K562 (cell line): ENCODE results near the gene TBRG1. TPM values are rescaled to one million over a fixed set of nuclear protein-coding genes. Genes with fewer than 3 reads are reported as not detected.

Experiments used
- ATAC-seq: fragments of 200-7000 bp; cut with Tn5 transposase; 3 replicates; pipeline ENCODE4 v1.9.1; 2020; ENCODE audit warnings: moderate library complexity
- BruUV-seq: library from RNA; stranded (reverse); fragments of 400-500 nt; replicated peaks from 2 replicates; lab custom pipeline; 2021; lab: Mats Ljungman, UMichigan
- CTCF ChIA-PET: fragments of 300-600 bp; formaldehyde crosslinking; extraction: SDS; loops from one replicate; lab custom pipeline; 2021; ENCODE audit warnings: low intra/inter-chr PET ratio; lab: Yijun Ruan, JAX
- POLR2A ChIA-PET: fragments of 300-600, 350-650 bp; sonication (Branson Sonifier 250); formaldehyde crosslinking; extraction: SDS; loops from one replicate; lab custom pipeline; 2021; ENCODE audit warnings: antibody characterized with exemption, inconsistent platforms; lab: Yijun Ruan, JAX
- DNase-seq, 4 experiments: peaks; one replicate each; pipeline versions ENCODE4 v3.0.0 to v3.0.0-alpha.2; 2011 to 2018; ENCODE audit warnings: low spot score in 3 of 4, mixed read lengths in 3 of 4; ENCODE audit errors: extremely low read depth in 1 of 4
- FAIRE-seq: peaks from 2 replicates; lab custom pipeline; 2011; peaks lifted over from hg19 to GRCh38; lab: Jason Lieb, UNC
- H2AFZ ChIP-seq: 2 replicates; pipeline ENCODE4 v1.6.0; 2011; ENCODE audit warnings: low read depth, low read length, control low read depth, inconsistent platforms
- H3K27ac ChIP-seq: fragments of 200-600 bp; 3 replicates; pipeline ENCODE4 v1.8.0; 2011; ENCODE audit warnings: low read depth, mild to moderate bottlenecking, control low read depth, inconsistent platforms, low read length, moderate library complexity, mixed read lengths; ENCODE audit errors: extremely low read depth
- H3K27me3 ChIP-seq, 2 experiments: fragments of 300-600 bp in 1 of 2; 2 replicates in 1 of 2; 3 replicates in 1 of 2; pipeline versions ENCODE4 v1.6.0 to v1.8.0; 2011; ENCODE audit warnings: inconsistent platforms in 2 of 2, low read length in 2 of 2, mild to moderate bottlenecking in 1 of 2, mixed read lengths in 1 of 2, moderate library complexity in 1 of 2; ENCODE audit not compliant: control insufficient read depth in 2 of 2, insufficient read depth in 2 of 2
- H3K36me3 ChIP-seq: fragments of 300-600 bp; 3 replicates; pipeline ENCODE4 v1.8.0; 2011; ENCODE audit warnings: mild to moderate bottlenecking, low read length, inconsistent platforms; ENCODE audit not compliant: control insufficient read depth, insufficient read depth
- H3K4me1 ChIP-seq, 2 experiments: fragments of 200-600 bp in 1 of 2; replicated peaks in 1 of 2; 2 replicates in 1 of 2; 3 replicates in 1 of 2; pipeline versions ENCODE4 v1.5.1 to v1.8.0; 2011; ENCODE audit warnings: inconsistent platforms in 2 of 2, low read length in 2 of 2, mild to moderate bottlenecking in 1 of 2, mixed read lengths in 1 of 2, moderate library complexity in 1 of 2; ENCODE audit not compliant: control insufficient read depth in 2 of 2, insufficient read depth in 2 of 2
- H3K4me2 ChIP-seq: 2 replicates; pipeline ENCODE4 v1.6.1; 2011; ENCODE audit warnings: low read length, control low read depth, inconsistent platforms, mixed read lengths; ENCODE audit not compliant: insufficient read depth
- H3K4me3 ChIP-seq: fragments of 200-600 bp; sonication (generic), shearing (Covaris generic); 2 replicates; pipeline ENCODE4 v1.5.1; 2016; ENCODE audit warnings: control low read depth, inconsistent platforms
- H3K79me2 ChIP-seq: fragments of 200-600 bp; 3 replicates; pipeline ENCODE4 v1.8.0; 2011; ENCODE audit warnings: low read length, inconsistent platforms; ENCODE audit not compliant: control insufficient read depth, insufficient read depth
- H3K9ac ChIP-seq, 2 experiments: 2 replicates each; pipeline versions ENCODE4 v1.6.0 to v1.6.1; 2011; ENCODE audit warnings: low read depth in 2 of 2, low read length in 2 of 2, control low read depth in 1 of 2, inconsistent platforms in 1 of 2, mild to moderate bottlenecking in 1 of 2, mixed read lengths in 1 of 2; ENCODE audit not compliant: insufficient read depth in 1 of 2
- H3K9me1 ChIP-seq: one replicate; pipeline ENCODE4 v1.6.0; 2011; ENCODE audit warnings: inconsistent platforms, mild to moderate bottlenecking, low read length, moderate library complexity; ENCODE audit not compliant: control insufficient read depth, insufficient read depth
- H3K9me3 ChIP-seq: replicated peaks from 2 replicates; pipeline ENCODE4 v1.5.1; 2011; ENCODE audit warnings: low read depth, low read length, inconsistent platforms; ENCODE audit not compliant: control insufficient read depth, insufficient read depth
- H4K20me1 ChIP-seq: replicated peaks from 2 replicates; pipeline ENCODE4 v1.6.1; 2011; ENCODE audit warnings: low read length, inconsistent platforms, mixed read lengths; ENCODE audit not compliant: control insufficient read depth, insufficient read depth
- FOXK2 ChIP-seq, 2 experiments: fragments of 450-650 bp; IDR thresholded peaks in 1 of 2; conservative IDR thresholded peaks in 1 of 2; 2 replicates each; pipeline ENCODE4 v1.6.1; 2016; ENCODE audit warnings: low read depth in 2 of 2, mild to moderate bottlenecking in 1 of 2
- GABPB2 ChIP-seq: fragments of 250-450 bp; sonication (Bioruptor Pico); conservative IDR thresholded peaks from 2 replicates; pipeline ENCODE4 v1.5.1; 2021; ENCODE audit warnings: mild to moderate bottlenecking
- HMGN3 ChIP-seq: IDR thresholded peaks from 2 replicates; pipeline ENCODE4 v1.6.1; 2011; ENCODE audit warnings: borderline replicate concordance, low read depth, mild to moderate bottlenecking, mixed read lengths, low read length; ENCODE audit not compliant: insufficient read length; ENCODE audit errors: extremely low read depth
- HNRNPH1 ChIP-seq: fragments of 200-400 bp; formaldehyde crosslinking; optimal IDR thresholded peaks from 2 replicates; pipeline ENCODE3; 2017; ENCODE audit warnings: low read depth, mild to moderate bottlenecking, low read length, moderate library complexity
- KLF1 ChIP-seq: fragments of 450-650 bp; IDR thresholded peaks from 2 replicates; pipeline ENCODE4 v1.6.1; 2016; ENCODE audit warnings: missing genetic modification characterization, missing compliant biosample characterization
- MTA2 ChIP-seq: fragments of 450-650 bp; IDR thresholded peaks from 2 replicates; pipeline ENCODE4 v1.6.1; 2016; ENCODE audit warnings: low read depth
- ZNF395 ChIP-seq: fragments of 200-800 bp; sonication (Bioruptor generic); IDR thresholded peaks from 2 replicates; pipeline ENCODE4 v1.6.1; 2017; ENCODE audit warnings: missing genetic modification characterization, missing compliant biosample characterization
- WGBS: fragments of 100-300 bp; shearing (Covaris generic); methylation state at CpG from one replicate; pipeline ENCODE4 v1.1.6; 2016; ENCODE audit warnings: low coverage, mixed read lengths; ENCODE audit not compliant: insufficient coverage; ENCODE audit errors: missing lambda C conversion rate; 5-methylcytosine and 5-hydroxymethylcytosine counted together
- in situ Hi-C: fragments of 300-500 bp; cut with MboI; formaldehyde crosslinking; loops from 4 replicates; pipeline ENCODE4 v1.15.0; 2018; ENCODE audit warnings: inconsistent platforms, mixed read lengths
- intact Hi-C: fragments of 100-400 bp; cut with micrococcal nuclease; formaldehyde crosslinking; loops from 2 replicates; pipeline ENCODE4 v1.14.2; 2022
- polyA plus RNA-seq, 8 experiments: library from polyadenylated mRNA; depleted of rRNA in 4 of 8; stranded (reverse) in 5 of 8; unstranded in 3 of 8; fragments of >200 nt; fragmentation: Nextera tagmentation in 2 of 8; fragmentation: Illumina TruSeq in 1 of 8; extraction: Ambion mirVana in 2 of 8; extraction: Trizol in 1 of 8; gene quantifications; 2 replicates each; pipeline versions ENCODE4 v1.2.1 to v1.2.3, GENCODE V29; 2011 to 2014; ENCODE audit warnings: inconsistent platforms in 1 of 8, missing spikeins in 1 of 8
- total RNA-seq, 7 experiments: library from RNA; depleted of rRNA in 6 of 7; stranded (reverse); fragments of >200 nt in 6 of 7; fragmentation: Illumina TruSeq in 2 of 7; extraction: Trizol in 2 of 7; gene quantifications; 2 replicates each; pipeline versions ENCODE4 v1.2.1 to v1.2.3, GENCODE V29; 2011 to 2021; ENCODE audit warnings: low replicate concordance in 1 of 7

The TBRG1 gene
- total and polyA plus RNA-seq, 9 of the 15 experiments (the other 6 are each of a cell fraction or from before 2014, with no cell fraction given) = 8.7 to 30.0 (median 20.2) TPM

- Histone ChIP-seq H3K9ac (no peak overlapping the region), H3K27me3 (no peaks in the 10 kb centered on the region), H3K4me1 (peaks cover 0 to 5% of the 10 kb centered on the region in 2 experiments; a peak in 3 of 5 replicates), H3K79me2 (no peaks in the 10 kb centered on the region), H3K9me3 (no peaks in the 10 kb centered on the region), H3K4me2 (no peak overlapping the region), H3K9me1 (no peaks in the 10 kb centered on the region), H3K4me3 (no peak overlapping the region), H2AFZ (no peak overlapping the region), H3K27ac (no peak overlapping the region), H3K36me3 (no peaks in the 10 kb centered on the region), H4K20me1 (no peaks in the 10 kb centered on the region)
- POLR2A ChIA-PET = no interaction called here
- BruUV-seq = no TSS peak
- in situ Hi-C loops = loop anchor here (25.0 kb wide), 1 partner anchor 520 kb away; no protein-coding TSS in a partner anchor
- ATAC-seq (no peak), FAIRE-seq (no peak), DNase-seq (no peak)
- intact Hi-C loops = loop anchor here (10.0 kb wide), 1 partner anchor 388 kb away; no protein-coding TSS in a partner anchor
- TF ChIP-seq GABPB2 = no peak
- no peak for TF ChIP-seq HMGN3
- TF ChIP-seq FOXK2 (conservative IDR thresholded peaks at IDR 0.05 in 1 of 2, IDR thresholded peaks at IDR 0.05 in 1 of 2; ENCODE audit: low read depth in 2 of 2) = no peak
- TF ChIP-seq KLF1 = no peak
- no peak for TF ChIP-seq MTA2
- no peak for TF ChIP-seq HNRNPH1
- TF ChIP-seq ZNF395 (CRISPR knock-in tag) = no peak
- 17% methylated on average over 2 of the region's 2 CpGs for WGBS
- CTCF ChIA-PET = no interaction called here
These were observed 40.1 kb upstream of the TBRG1 start for GRCh38 chr11:124582565-124582964.
